ENCODE measurements around the gene GFM1.
A peak's percentile ranks its signal among the peaks of the same experiment; 100 is the strongest.

GFM1 gene

GRCh38 chr3:158727206-158728060, 83.1 kb downstream of the GFM1 start:
- DNase-seq (ENCODE audit: low spot score): peak; percentile 74

GRCh38 chr3:158728061-158728377, 83.7 kb downstream of the GFM1 start:
- DNase-seq (ENCODE audit: low spot score): no peak

DNA sequence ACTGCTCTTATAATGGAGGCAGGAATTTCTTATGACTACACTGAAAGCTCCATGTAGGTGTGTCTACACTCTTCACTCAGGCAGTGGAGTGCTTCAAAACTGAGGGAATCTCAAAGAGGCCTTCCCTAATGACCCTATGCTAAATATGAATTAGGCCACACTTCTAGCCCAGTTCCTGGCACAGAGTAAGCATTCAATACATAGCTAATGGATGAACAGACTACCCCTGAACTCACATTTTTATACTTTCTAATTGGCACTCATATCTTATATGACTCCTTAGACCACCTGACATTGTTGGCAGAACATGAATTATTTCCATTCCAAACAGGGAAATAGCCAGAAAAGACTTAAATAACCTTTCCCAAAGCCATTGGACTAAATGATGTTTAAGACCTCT, 84.5 kb downstream of the GFM1 start:
- DNase-seq (ENCODE audit: low spot score): no peak

DNA sequence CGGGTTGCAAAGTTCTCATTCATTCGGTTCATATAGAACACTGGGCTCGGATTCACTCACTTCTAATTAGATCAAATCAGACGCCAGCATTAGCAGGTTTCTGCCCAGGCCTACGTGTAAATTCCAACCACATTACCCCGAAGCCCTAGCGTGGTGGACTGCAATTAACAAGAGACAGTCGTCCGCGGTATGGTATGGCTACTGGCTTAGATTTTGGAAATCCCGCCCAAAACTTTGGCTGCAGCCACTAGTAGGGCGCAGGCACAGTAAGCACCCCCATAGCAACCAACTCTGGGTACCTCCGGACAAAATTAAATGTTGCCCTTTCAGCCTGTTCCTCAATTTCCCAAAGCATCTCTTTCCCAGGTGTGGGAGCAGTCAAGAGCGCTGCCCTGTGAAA, 87.2 kb downstream of the GFM1 start:
- DNase-seq (ENCODE audit: low spot score): no peak

DNA sequence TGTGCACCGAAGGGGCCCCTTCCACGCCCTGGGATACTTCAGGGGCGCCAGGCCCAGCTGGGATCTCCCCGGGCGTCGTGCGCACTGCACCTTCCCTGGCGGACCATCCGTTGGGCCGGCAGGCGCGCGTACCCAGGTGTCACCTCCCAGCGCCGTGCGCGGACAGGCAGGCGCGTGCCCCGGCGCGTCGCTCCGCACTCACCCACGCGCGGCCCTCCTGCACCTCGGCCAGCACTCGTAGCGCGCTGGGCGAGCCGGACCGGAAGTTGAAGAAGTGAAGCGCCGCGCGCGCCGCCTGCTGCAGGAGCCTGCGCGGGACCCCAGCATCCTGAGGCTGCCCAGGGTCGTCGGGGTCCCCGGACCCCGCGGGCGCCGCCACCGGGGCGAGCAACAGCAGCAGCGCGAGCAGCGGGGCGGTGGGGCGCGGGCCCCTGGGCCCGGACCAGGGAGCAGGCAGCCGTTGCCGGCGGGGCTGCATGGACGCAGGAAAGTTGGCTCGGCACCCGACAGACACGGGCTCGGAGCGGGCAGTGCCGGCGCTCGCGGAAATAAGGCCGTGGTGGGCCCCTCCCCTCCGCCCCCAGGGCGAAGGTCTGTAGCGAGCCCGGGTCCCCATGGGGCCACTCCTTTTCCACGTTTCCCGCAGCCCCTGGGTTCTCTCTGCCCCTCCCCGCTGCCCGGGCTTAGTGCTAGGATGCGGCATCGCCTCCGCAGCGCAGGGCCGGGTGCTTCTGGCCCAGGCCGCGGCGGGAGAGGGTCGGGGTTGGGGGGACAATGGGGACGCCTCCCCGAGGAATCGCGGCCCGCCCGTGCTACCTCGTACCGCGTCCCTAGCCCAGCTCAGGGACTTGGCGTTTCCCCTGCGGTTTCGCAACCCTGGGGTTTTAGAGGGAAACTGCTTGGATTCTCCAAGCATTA, 87.9 kb downstream of the GFM1 start, which contains the start of gene RARRES1:
Gene RARRES1 (minus strand): TSS at position 520 of the 918 bp plus-strand sequence. CDS start 42 bp downstream, at position 478.
- DNase-seq (ENCODE audit: low spot score): no peak

DNA sequence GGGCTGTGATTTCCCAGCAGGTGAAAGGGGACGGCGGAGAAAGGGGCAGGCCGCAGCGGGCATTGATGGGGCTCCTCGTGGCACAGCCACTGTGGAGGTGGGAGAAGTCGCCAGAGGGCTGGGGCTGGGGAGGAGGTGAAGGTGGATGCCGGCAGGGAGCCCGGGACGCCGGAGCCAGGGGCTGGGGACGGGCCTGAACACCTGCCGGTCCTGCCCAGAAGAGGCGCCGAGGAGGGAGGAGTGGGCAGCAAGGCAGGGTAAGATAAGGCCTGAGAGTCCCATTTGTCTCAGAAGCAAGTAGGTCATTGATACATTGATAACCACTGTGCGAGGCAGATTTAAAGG, 88.5 kb downstream of the GFM1 start:
- DNase-seq (ENCODE audit: low spot score): no peak

DNA sequence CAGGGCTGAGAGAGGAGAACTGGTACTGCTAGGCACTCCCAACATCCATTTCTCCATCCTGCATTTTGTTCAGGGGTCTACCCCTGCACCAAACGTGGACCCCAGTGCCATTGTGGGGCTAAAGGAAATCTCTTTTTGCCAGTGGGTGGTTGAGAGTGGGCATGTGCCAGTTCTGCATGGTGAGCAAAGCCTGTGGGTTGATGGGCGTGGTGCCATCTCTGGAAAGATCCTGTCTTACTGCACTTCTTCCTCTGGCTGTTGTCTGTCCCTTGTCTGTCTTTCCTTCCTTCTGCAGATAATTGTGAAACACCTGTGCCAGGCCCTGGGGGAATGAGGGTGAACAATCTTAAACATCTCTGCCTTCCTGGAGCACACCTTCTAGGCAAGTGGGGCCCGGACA, 89.3 kb downstream of the GFM1 start:
- DNase-seq (ENCODE audit: low spot score): no peak

- DNase-seq (ENCODE audit: low spot score): no peak
These were observed 91.1 kb downstream of the GFM1 start for GRCh38 chr3:158735296-158736033.

DNA sequence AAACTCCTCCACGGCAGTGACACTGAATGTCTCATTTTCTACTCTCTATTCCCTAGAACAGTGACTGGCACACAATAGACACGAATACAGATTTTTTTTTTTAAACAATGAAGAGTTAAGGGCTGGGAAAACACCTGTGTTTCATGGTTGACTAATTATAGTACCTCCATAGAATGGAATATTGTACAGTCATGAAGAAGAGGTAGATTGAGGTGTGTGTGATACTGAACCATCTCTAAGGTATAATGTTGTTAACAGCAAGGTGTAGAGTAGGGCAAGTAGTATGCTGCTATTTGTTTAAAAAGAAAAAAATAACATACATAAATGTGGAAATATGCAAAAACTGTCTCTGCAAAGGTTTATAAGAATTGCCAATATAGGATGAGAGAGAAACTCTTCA, 93.1 kb downstream of the GFM1 start:
- no peak for DNase-seq (ENCODE audit: low spot score)

- DNase-seq (ENCODE audit: low spot score): no peak
These were observed 93.8 kb downstream of the GFM1 start for GRCh38 chr3:158737976-158738615.

- no peak for DNase-seq (ENCODE audit: low spot score)
These were observed 94.3 kb downstream of the GFM1 start for GRCh38 chr3:158738653-158739052.

- DNase-seq (ENCODE audit: low spot score): no peak
These were observed 94.8 kb downstream of the GFM1 start for GRCh38 chr3:158739078-158739477.

GRCh38 chr3:158739661-158740060, 95.3 kb downstream of the GFM1 start:
- no peak for DNase-seq (ENCODE audit: low spot score)

All from kidney capillary endothelial cell (primary cell).